Measurements from ENCODE around the gene KLHL35. TPM values are rescaled to one million over a fixed set of nuclear protein-coding genes. Genes with fewer than 3 reads are reported as not detected.
"Not testable (repeated sequence)": the region's sequence is repeated elsewhere in the genome, so short reads cannot be mapped to it uniquely, and the experiment has no call there.

The KLHL35 gene
- total and polyA plus RNA-seq, 2 experiments from 2014 or later = 5.7 to 13.0 TPM

DNA sequence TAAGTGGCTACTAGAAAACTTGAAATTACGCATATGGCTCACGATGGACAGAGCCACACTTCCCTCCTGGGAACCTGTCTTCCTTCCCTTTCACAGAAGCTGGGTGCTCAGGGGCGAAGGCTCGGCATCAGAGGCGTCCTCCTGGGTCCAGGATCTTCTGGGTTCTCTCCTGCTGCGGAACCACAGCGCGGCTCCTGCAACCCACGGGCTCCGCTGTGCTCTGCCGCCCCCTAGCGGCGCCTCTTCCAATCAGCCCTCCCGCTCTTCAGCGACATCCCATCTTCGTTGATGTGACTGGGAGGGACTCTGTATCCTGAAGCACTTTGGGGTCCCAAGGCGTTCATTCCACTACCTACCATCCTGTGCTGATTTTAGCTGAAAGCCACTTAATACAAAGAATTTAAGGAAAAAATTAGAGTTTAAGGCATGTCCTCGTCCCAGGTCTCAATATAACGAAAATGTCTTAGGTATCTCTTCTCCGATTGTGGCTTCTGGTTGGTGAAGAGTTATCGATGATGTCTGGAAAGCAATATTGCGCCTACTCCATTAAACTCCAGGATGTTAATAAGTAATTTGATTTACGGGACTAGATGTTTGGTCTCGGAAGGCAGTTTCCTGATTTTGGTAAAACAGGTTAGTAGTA is 48.4 kb downstream of the KLHL35 start:
- peak; percentile 80 for DNase-seq
- no peaks in the 10 kb centered on the region; the same call in 1 of the 2 replicates for H3K4me1 ChIP-seq (ENCODE audit: insufficient read depth)
- TF ChIP-seq EZH2 (IDR thresholded peaks at IDR 0.05; ENCODE audit: insufficient read depth, poor library complexity, severe bottlenecking) = no peak
- no peak for TF ChIP-seq EZH2phosphoT487 (IDR thresholded peaks at IDR 0.05; ENCODE audit: insufficient read depth, low read depth)
- H3K79me2 ChIP-seq (ENCODE audit: insufficient read depth) = no peaks in the 10 kb centered on the region
- peak overlapping the region; percentile 49; the same call in 1 of the 2 replicates for H2AFZ ChIP-seq
- no peaks in the 10 kb centered on the region for H3K36me3 ChIP-seq (ENCODE audit: low read depth)
- H3K9me2 ChIP-seq (ENCODE audit: insufficient read depth) = no peaks in the 10 kb centered on the region
- 20% methylated on average over 24 of the region's 24 CpGs for WGBS, 2 experiments (ENCODE audit: low coverage in 1 of 2, low lambda C conversion rate in 2 of 2, missing lambda C conversion rate in 2 of 2)
- in situ Hi-C loops (cut with MboI) = loop anchor here (5.0 to 10.0 kb wide), 2 partner anchors 50 to 107 kb away; no protein-coding TSS in a partner anchor
- H3K27me3 ChIP-seq (replicated peaks; ENCODE audit: insufficient read depth) = no peaks in the 10 kb centered on the region
- no peak overlapping the region for H3K4me3 ChIP-seq
- H4K20me1 ChIP-seq (ENCODE audit: insufficient read depth) = no peaks in the 10 kb centered on the region
- H3K9ac ChIP-seq = no peak overlapping the region
- no peaks in the 10 kb centered on the region for H3K9me3 ChIP-seq (ENCODE audit: low read depth)
- H3F3A ChIP-seq (ENCODE audit: insufficient read depth) = peaks cover 10% of the 10 kb centered on the region
- no peak overlapping the region for H3K27ac ChIP-seq
- H3K4me2 ChIP-seq (ENCODE audit: unreplicated experiment) = no peak overlapping the region

DNA sequence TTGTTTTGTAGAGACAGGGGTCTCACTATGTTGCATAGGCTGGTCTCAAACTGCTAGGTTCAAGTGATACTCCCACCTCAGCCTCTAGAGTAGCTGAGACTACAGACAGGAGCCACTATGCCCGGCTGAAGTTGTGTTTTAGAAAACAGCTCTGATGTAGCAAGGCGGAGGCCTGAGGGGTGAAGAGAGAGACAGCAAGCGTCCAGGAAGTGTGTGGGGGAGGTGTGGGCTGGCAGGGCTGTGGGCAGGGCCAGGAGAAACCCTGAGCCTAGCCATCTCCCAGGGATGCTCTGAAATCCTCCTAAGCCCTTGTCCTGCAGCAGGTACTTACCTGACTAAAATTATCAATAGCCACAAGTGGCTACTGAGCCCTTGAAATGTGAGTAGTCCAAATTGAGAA is 49.8 kb downstream of the KLHL35 start:
- 67 to 69% methylated on average over 3 of the region's 3 CpGs for WGBS, 2 experiments (ENCODE audit: low coverage in 1 of 2, low lambda C conversion rate in 2 of 2, missing lambda C conversion rate in 2 of 2)
- Histone ChIP-seq H3K9ac (no peak overlapping the region), H3K4me1 (ENCODE audit: insufficient read depth) (no peaks in the 10 kb centered on the region; the same call in 1 of the 2 replicates), H3K4me3 (no peak overlapping the region), H3K9me2 (ENCODE audit: insufficient read depth) (no peaks in the 10 kb centered on the region), H3K27ac (no peak overlapping the region), H3F3A (ENCODE audit: insufficient read depth) (peaks cover 10% of the 10 kb centered on the region), H3K27me3 (replicated peaks; ENCODE audit: insufficient read depth) (no peaks in the 10 kb centered on the region), H2AFZ (no peak overlapping the region), H3K79me2 (ENCODE audit: insufficient read depth) (no peaks in the 10 kb centered on the region), H4K20me1 (ENCODE audit: insufficient read depth) (no peaks in the 10 kb centered on the region), H3K4me2 (ENCODE audit: unreplicated experiment) (no peak overlapping the region), H3K9me3 (ENCODE audit: low read depth) (no peaks in the 10 kb centered on the region), H3K36me3 (ENCODE audit: low read depth) (no peaks in the 10 kb centered on the region)
- in situ Hi-C loops (cut with MboI) = loop anchor here (5.0 to 10.0 kb wide), 2 partner anchors 48 to 106 kb away; no protein-coding TSS in a partner anchor
- no peak for DNase-seq
- no peak for TF ChIP-seq EZH2 (IDR thresholded peaks at IDR 0.05; ENCODE audit: insufficient read depth, poor library complexity, severe bottlenecking)
- TF ChIP-seq EZH2phosphoT487 (IDR thresholded peaks at IDR 0.05; ENCODE audit: insufficient read depth, low read depth) = no peak

DNA sequence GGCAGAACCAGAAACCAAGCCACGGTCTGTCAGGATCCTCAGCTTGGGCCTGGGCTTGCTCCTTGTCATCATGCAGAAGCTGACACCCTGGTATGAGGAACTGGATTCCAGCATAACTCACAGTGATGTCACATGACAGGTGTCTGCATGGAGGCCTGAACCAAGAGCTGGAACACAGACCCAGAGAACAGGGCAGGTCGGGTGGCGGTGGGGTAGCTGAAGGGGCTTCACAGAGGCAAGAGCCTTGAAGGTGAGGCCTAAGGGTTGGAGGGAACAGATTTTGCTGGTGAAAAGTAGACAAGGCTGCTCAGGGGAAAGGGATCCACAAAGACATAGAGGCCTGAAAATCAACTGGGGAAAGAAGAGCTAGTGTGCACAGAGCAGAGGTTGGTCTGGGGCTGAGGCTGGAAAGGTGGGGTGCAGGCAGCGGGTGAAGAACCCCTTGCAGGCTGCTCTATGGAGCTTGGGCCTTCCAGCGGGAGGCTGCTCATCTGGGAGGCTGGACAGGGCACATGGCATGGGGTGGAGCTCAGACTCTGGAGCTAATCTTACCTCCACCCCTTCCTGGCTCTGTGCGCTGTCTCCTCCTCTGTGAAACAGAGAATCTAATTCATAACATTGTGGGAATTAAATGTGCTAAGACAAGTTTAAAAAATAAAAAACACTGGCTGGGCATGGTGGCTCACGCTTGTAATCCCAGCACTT is 52.1 kb downstream of the KLHL35 start:
- 71 to 72% methylated on average over 7 of the region's 7 CpGs for WGBS, 2 experiments (ENCODE audit: low coverage in 1 of 2, low lambda C conversion rate in 2 of 2, missing lambda C conversion rate in 2 of 2)
- Histone ChIP-seq H3K9me3 (ENCODE audit: low read depth) (no peaks in the 10 kb centered on the region), H3K4me3 (no peak overlapping the region), H3K27ac (no peak overlapping the region), H3K4me2 (ENCODE audit: unreplicated experiment) (no peak overlapping the region), H4K20me1 (ENCODE audit: insufficient read depth) (no peaks in the 10 kb centered on the region), H3K4me1 (ENCODE audit: insufficient read depth) (no peaks in the 10 kb centered on the region), H3K9me2 (ENCODE audit: insufficient read depth) (no peaks in the 10 kb centered on the region), H2AFZ (no peak overlapping the region), H3K79me2 (ENCODE audit: insufficient read depth) (no peaks in the 10 kb centered on the region), H3K36me3 (ENCODE audit: low read depth) (no peaks in the 10 kb centered on the region), H3K27me3 (replicated peaks; ENCODE audit: insufficient read depth) (no peaks in the 10 kb centered on the region), H3F3A (ENCODE audit: insufficient read depth) (no peaks in the 10 kb centered on the region), H3K9ac (no peak overlapping the region)
- DNase-seq = no peak
- TF ChIP-seq EZH2 (IDR thresholded peaks at IDR 0.05; ENCODE audit: insufficient read depth, poor library complexity, severe bottlenecking) = no peak
- no peak for TF ChIP-seq EZH2phosphoT487 (IDR thresholded peaks at IDR 0.05; ENCODE audit: insufficient read depth, low read depth)
- in situ Hi-C loops (cut with MboI) = loop anchor here (5.0 to 10.0 kb wide), 2 partner anchors 46 to 104 kb away; no protein-coding TSS in a partner anchor

DNA sequence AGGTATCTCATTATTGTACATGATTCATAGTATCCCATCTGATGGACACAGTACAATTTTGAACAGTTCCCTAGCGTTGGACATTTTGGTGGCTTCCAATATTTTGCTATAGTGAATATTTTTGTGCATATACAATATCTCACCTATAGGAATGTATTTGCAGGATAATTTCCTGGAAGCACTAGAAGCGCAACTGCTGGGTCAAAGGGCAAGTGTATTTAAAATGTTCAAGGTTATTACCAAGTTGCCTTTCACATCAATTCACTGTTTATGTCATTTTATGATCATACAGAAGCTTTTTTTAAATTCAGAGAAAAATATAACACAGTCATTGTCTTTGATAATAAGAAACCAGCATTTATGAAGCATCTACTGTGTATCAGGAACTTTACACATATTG is 52.8 kb downstream of the KLHL35 start:
- H3K4me2 ChIP-seq (ENCODE audit: unreplicated experiment) = no peak overlapping the region

DNA sequence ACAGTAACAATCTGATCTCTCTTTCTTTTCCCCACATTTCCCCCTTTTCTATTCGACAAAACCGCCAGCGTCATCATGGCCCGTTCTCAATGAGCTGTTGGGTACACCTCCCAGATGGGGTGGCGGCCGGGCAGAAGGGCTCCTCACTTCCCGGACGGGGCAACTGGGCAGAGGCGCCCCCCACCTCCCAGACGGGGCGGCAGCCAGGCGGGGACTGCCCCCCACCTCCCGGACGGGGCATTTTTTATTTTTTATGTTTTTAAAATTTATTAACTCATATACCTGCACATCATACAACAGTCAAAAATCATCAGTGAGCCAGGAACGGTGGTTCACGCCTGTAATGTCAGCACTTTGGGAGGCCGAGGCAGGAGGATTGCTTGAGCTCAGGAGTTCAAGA is 54.2 kb downstream of the KLHL35 start:
- WGBS, 2 experiments (ENCODE audit: low coverage in 1 of 2, low lambda C conversion rate in 2 of 2, missing lambda C conversion rate in 2 of 2) = 89 to 92% methylated on average over 15 to 17 of the region's 17 CpGs
- H3F3A ChIP-seq (ENCODE audit: insufficient read depth); H3K36me3 ChIP-seq (ENCODE audit: low read depth); H2AFZ ChIP-seq; H3K4me1 ChIP-seq (ENCODE audit: insufficient read depth); H3K9me2 ChIP-seq (ENCODE audit: insufficient read depth); H3K4me2 ChIP-seq (ENCODE audit: unreplicated experiment); H3K27me3 ChIP-seq (replicated peaks; ENCODE audit: insufficient read depth); H3K9ac ChIP-seq; H4K20me1 ChIP-seq (ENCODE audit: insufficient read depth); H3K27ac ChIP-seq; DNase-seq; in situ Hi-C loops (cut with MboI); H3K79me2 ChIP-seq (ENCODE audit: insufficient read depth); H3K9me3 ChIP-seq (ENCODE audit: low read depth); H3K4me3 ChIP-seq: not testable (repeated sequence)

More for the DNA sequence above, 52.8 kb downstream of the KLHL35 start:
- H3K9me2 ChIP-seq (ENCODE audit: insufficient read depth) = no peaks in the 10 kb centered on the region
- H3F3A ChIP-seq (ENCODE audit: insufficient read depth) = no peaks in the 10 kb centered on the region
- in situ Hi-C loops (cut with MboI) = loop anchor here (5.0 to 10.0 kb wide), 2 partner anchors 45 to 103 kb away; no protein-coding TSS in a partner anchor
- no peak for DNase-seq
- H3K36me3 ChIP-seq (ENCODE audit: low read depth) = no peaks in the 10 kb centered on the region
- no peak overlapping the region for H3K9ac ChIP-seq
- H2AFZ ChIP-seq = no peak overlapping the region
- no peak overlapping the region for H3K4me3 ChIP-seq
- no peaks in the 10 kb centered on the region for H4K20me1 ChIP-seq (ENCODE audit: insufficient read depth)
- no peaks in the 10 kb centered on the region for H3K79me2 ChIP-seq (ENCODE audit: insufficient read depth)
- H3K4me1 ChIP-seq (ENCODE audit: insufficient read depth) = no peaks in the 10 kb centered on the region
- no peak for TF ChIP-seq EZH2 (IDR thresholded peaks at IDR 0.05; ENCODE audit: insufficient read depth, poor library complexity, severe bottlenecking)
- no peak for TF ChIP-seq EZH2phosphoT487 (IDR thresholded peaks at IDR 0.05; ENCODE audit: insufficient read depth, low read depth)
- WGBS, 2 experiments (ENCODE audit: low coverage in 1 of 2, low lambda C conversion rate in 2 of 2, missing lambda C conversion rate in 2 of 2) = 74 to 81% methylated on average over 2 of the region's 2 CpGs
- no peak overlapping the region for H3K27ac ChIP-seq
- no peaks in the 10 kb centered on the region for H3K27me3 ChIP-seq (replicated peaks; ENCODE audit: insufficient read depth)
- no peaks in the 10 kb centered on the region for H3K9me3 ChIP-seq (ENCODE audit: low read depth)

All from GM23248 (cell line).